Trophoblast cell (in vitro differentiated cells and primary cell): Measurements from ENCODE around the gene IKZF3.
A peak's percentile ranks its signal among the peaks of the same experiment; 100 is the strongest.

Experiments used
- DNase-seq, 2 donors: peaks; one replicate each; pipeline ENCODE4 v3.0.0-alpha.2; 2016
- H2AFZ ChIP-seq: 2 replicates; pipeline ENCODE4 v1.6.1; 2013; ENCODE audit warnings: low read length, moderate library complexity, mild to moderate bottlenecking; ENCODE audit not compliant: insufficient read depth, poor library complexity
- H2AK5ac ChIP-seq: 2 replicates; pipeline ENCODE4 v1.6.1; 2013; ENCODE audit warnings: mild to moderate bottlenecking, low read length
- H2BK120ac ChIP-seq: 2 replicates; pipeline ENCODE4 v1.6.1; 2013; ENCODE audit warnings: low read length, mild to moderate bottlenecking, moderate library complexity; ENCODE audit not compliant: insufficient read depth, poor library complexity
- H2BK12ac ChIP-seq: 2 replicates; pipeline ENCODE4 v1.6.1; 2013; ENCODE audit warnings: mild to moderate bottlenecking, low read length, moderate library complexity
- H2BK5ac ChIP-seq: 2 replicates; pipeline ENCODE4 v1.6.1; 2013; ENCODE audit warnings: low read length, low read depth, moderate library complexity, mild to moderate bottlenecking; ENCODE audit not compliant: poor library complexity
- H3K14ac ChIP-seq: 2 replicates; pipeline ENCODE4 v1.6.1; 2013; ENCODE audit warnings: mild to moderate bottlenecking, low read length
- H3K18ac ChIP-seq: 2 replicates; pipeline ENCODE4 v1.6.1; 2013; ENCODE audit warnings: mild to moderate bottlenecking, low read length
- H3K23ac ChIP-seq: 2 replicates; pipeline ENCODE4 v1.6.1; 2013; ENCODE audit warnings: low read length
- H3K27ac ChIP-seq: 2 replicates; pipeline ENCODE4 v1.5.1; 2013; ENCODE audit warnings: low read depth, mild to moderate bottlenecking, inconsistent platforms, low read length, moderate library complexity
- H3K27me3 ChIP-seq: 2 replicates; pipeline ENCODE4 v1.6.1; 2013; ENCODE audit warnings: inconsistent platforms, mild to moderate bottlenecking, low read length, moderate library complexity; ENCODE audit not compliant: insufficient read depth
- H3K36me3 ChIP-seq, 2 experiments: 1 replicate in 1 of 2; 2 replicates in 1 of 2; pipeline ENCODE4 v1.6.1; 2013; ENCODE audit warnings: low read length in 2 of 2, mild to moderate bottlenecking in 2 of 2, moderate library complexity in 1 of 2; ENCODE audit not compliant: insufficient read depth in 2 of 2, control insufficient read depth in 1 of 2
- H3K4ac ChIP-seq: 2 replicates; pipeline ENCODE4 v1.6.1; 2013; ENCODE audit warnings: low read depth, mild to moderate bottlenecking, low read length, moderate library complexity
- H3K4me1 ChIP-seq, 2 experiments: 1 replicate in 1 of 2; 2 replicates in 1 of 2; pipeline ENCODE4 v1.6.1; 2013; ENCODE audit warnings: low read length in 2 of 2, mild to moderate bottlenecking in 2 of 2, moderate library complexity in 1 of 2; ENCODE audit not compliant: insufficient read depth in 2 of 2, control insufficient read depth in 1 of 2
- H3K4me2 ChIP-seq: 2 replicates; pipeline ENCODE4 v1.6.1; 2013; ENCODE audit warnings: inconsistent platforms, mild to moderate bottlenecking, low read length, moderate library complexity
- H3K4me3 ChIP-seq: 2 replicates; pipeline ENCODE4 v1.5.1; 2013; ENCODE audit warnings: mild to moderate bottlenecking, low read depth, low read length, inconsistent platforms
- H3K79me1 ChIP-seq: one replicate; pipeline ENCODE4 v1.6.1; 2013; ENCODE audit warnings: low read length
- H3K79me2 ChIP-seq: 2 replicates; pipeline ENCODE4 v1.6.1; 2013; ENCODE audit warnings: low read length, mild to moderate bottlenecking; ENCODE audit not compliant: control insufficient read depth, insufficient read depth, poor library complexity
- H3K9ac ChIP-seq: 2 replicates; pipeline ENCODE4 v1.6.1; 2013; ENCODE audit warnings: mild to moderate bottlenecking, low read length
- H3K9me3 ChIP-seq: 2 replicates; pipeline ENCODE4 v1.6.1; 2013; ENCODE audit warnings: low read depth, mild to moderate bottlenecking, control low read depth, inconsistent platforms, low read length; ENCODE audit not compliant: insufficient read depth
- H4K12ac ChIP-seq: 2 replicates; pipeline ENCODE4 v1.6.1; 2013; ENCODE audit warnings: low read depth, mild to moderate bottlenecking, low read length, moderate library complexity
- H4K8ac ChIP-seq: 2 replicates; pipeline ENCODE4 v1.6.1; 2013; ENCODE audit warnings: low read depth, mild to moderate bottlenecking, low read length, moderate library complexity
- H4K91ac ChIP-seq: one replicate; pipeline ENCODE4 v1.6.1; 2013; ENCODE audit warnings: low read depth, mild to moderate bottlenecking, low read length, moderate library complexity
- WGBS: extraction: QIAGEN DNeasy Blood & Tissue Kit; methylation state at CpG from one replicate; pipeline ENCODE4 v1.1.7; 2013; ENCODE audit warnings: missing lambda C conversion rate; ENCODE audit not compliant: insufficient read length, insufficient coverage; ENCODE audit errors: extremely low coverage; 5-methylcytosine and 5-hydroxymethylcytosine counted together

Gene IKZF3

DNA sequence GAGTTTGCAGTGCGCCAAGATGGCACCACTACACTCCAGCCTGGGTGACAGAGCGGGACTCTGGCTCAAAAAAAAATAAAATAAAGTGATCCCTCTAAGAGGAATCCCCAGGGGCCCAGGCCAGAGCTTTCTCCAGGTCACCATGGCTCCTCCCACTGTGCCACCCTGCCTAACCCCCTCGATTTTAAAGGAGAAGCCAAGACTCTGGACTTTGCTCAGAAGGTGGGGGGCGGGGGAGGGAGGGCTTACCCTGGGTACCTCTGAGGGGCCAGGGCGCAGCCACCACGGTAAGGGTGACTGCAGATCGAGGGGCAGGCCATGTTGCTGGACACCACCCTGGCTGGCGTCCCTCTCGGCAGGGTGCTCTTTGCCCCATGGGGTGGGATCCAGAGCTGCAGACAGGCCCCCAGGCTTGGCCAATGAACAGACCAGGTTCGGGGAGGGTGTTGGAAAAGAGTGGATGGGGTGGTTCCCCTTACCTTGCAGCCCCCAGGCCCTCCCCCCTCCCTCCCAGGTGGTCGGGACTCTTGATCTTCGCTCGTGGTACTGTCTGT is 126.8 kb downstream of the IKZF3 start:
- Histone ChIP-seq H3K9ac (no peak overlapping the region), H2AFZ (no peak overlapping the region), H3K23ac (no peak overlapping the region), H4K12ac (no peak overlapping the region), H2BK5ac (no peak overlapping the region), H3K18ac (no peak overlapping the region), H2AK5ac (no peak overlapping the region), H3K36me3 (peaks cover 0 to 3% of the 10 kb centered on the region in 2 experiments), H3K4me1 (peaks cover 12 to 28% of the 10 kb centered on the region in 2 experiments), H4K91ac (no peak overlapping the region), H3K4me3 (peak overlapping the region; percentile 57), H4K8ac (no peak overlapping the region), H3K27me3 (no peaks in the 10 kb centered on the region), H3K79me1 (peaks cover 18% of the 10 kb centered on the region), H3K4me2 (peak overlapping the region; percentile 85), H3K4ac (no peak overlapping the region), H3K9me3 (no peaks in the 10 kb centered on the region), H2BK120ac (no peak overlapping the region), H3K14ac (no peak overlapping the region), H3K79me2 (peaks cover 8% of the 10 kb centered on the region), H2BK12ac (no peak overlapping the region), H3K27ac (no peak overlapping the region)
- no peak for DNase-seq
- WGBS, result no CpG with 5 or more reads among the region's 13 CpGs

DNA sequence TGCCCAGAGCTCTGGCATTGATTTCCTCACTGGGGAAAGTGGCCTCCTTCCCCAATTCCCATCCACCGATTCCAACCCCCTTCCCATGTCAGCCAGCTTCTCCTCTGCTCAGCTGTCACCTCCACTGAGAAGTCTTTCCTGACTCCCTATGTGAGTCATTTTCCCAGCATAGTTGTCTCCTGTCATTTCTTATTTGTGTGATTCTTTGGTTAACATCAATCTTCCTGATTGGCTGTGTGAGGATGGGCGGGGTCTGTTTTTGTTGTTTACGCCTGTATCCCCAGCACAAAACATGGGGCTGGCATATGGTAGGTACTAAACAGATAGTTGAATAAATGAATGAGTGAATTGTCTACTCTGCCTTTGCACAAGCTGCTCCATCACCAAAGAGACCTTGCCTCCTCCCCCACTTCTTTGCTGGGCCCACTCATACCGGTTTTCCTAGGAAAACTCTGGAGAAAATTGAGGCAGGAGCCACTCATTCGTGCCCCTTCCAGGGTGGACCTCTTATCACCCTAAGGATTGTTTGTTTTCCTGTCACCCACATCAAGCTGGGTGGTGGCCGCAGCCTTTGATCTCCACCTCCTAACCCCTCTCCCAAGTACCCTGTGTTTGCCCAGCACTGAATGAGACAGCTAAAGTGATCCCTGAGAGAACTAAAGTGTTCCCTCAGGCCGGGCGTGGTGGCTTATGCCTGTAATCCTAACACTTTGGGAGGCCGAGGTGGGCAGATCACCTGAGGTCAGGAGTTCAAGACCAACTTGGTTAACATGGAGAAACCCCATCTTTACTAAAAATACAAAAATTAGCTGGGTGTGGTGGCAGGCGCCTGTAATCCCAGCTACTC is 127.6 kb downstream of the IKZF3 start:
- Histone ChIP-seq H2AK5ac (no peak overlapping the region), H4K8ac (no peak overlapping the region), H3K36me3 (no peaks in the 10 kb centered on the region), H3K4me1 (peaks cover 12 to 28% of the 10 kb centered on the region in 2 experiments), H3K27ac (no peak overlapping the region), H2AFZ (no peak overlapping the region), H4K12ac (no peak overlapping the region), H2BK120ac (no peak overlapping the region), H3K27me3 (no peaks in the 10 kb centered on the region), H2BK12ac (no peak overlapping the region), H3K79me1 (peaks cover 18% of the 10 kb centered on the region), H3K14ac (no peak overlapping the region), H3K4ac (no peak overlapping the region), H3K9ac (no peak overlapping the region), H3K23ac (peak overlapping the region; percentile 22), H4K91ac (no peak overlapping the region), H2BK5ac (no peak overlapping the region), H3K9me3 (no peaks in the 10 kb centered on the region), H3K79me2 (peaks cover 8% of the 10 kb centered on the region), H3K4me2 (no peak overlapping the region), H3K4me3 (no peak overlapping the region), H3K18ac (no peak overlapping the region)
- peak in 1 of 2 donors; percentile 52 for DNase-seq
- no CpG with 5 or more reads among the region's 10 CpGs for WGBS

DNA sequence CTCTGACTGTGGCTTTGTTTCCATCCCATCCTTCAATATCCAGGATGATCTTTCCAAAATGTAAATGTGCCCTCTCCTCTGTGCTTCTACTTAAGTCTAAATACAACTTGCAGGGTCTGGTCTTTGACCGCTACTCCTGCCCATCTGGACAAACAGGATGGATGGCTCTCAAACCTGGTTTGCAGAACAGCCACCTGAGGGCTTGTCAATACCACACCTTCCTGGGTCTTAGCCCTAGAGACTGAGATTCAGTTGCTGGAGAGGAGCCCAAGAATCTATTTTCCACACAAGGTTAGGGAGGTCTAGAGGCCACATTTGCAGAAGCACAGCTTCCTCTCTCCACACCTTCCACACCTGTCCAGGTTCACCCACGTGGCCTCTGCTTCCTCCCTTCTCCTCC is 128.2 kb downstream of the IKZF3 start:
- peak in 1 of 2 donors; percentile 19 for DNase-seq
- Histone ChIP-seq H3K14ac (no peak overlapping the region), H3K79me1 (peaks cover 18% of the 10 kb centered on the region), H3K4me1 (peaks cover 12 to 28% of the 10 kb centered on the region in 2 experiments), H3K4me2 (no peak overlapping the region), H4K8ac (no peak overlapping the region), H4K91ac (no peak overlapping the region), H2BK5ac (no peak overlapping the region), H4K12ac (no peak overlapping the region), H3K4ac (no peak overlapping the region), H2AK5ac (no peak overlapping the region), H3K27ac (no peak overlapping the region), H3K23ac (peak overlapping the region; percentile 22), H2BK12ac (no peak overlapping the region), H3K27me3 (no peaks in the 10 kb centered on the region), H3K18ac (no peak overlapping the region), H2AFZ (no peak overlapping the region), H3K79me2 (peaks cover 8% of the 10 kb centered on the region), H3K4me3 (no peak overlapping the region), H2BK120ac (no peak overlapping the region), H3K9me3 (no peaks in the 10 kb centered on the region), H3K9ac (no peak overlapping the region), H3K36me3 (no peaks in the 10 kb centered on the region)
- WGBS, result no CpG with 5 or more reads among the region's 2 CpGs

DNA sequence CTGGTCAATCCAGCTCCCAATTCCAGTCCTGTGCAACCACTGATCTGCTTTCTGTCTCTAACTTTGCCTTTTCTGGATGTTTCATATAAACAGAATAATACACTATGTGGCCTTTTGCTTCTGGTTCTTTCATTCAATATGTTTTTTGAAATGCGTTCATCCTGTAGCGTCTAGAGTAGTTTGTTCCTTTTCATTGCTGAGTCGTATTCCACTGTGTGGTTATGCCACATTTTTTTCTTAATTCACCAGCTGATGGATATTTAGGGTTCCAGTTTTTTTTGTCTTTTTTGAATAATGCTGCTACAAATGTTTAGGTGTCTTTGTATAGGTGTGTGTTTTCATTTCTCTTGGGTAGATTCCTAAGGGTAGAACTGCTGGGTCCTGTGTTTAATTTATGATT is 131.5 kb downstream of the IKZF3 start:
- Histone ChIP-seq H3K14ac (no peak overlapping the region), H3K36me3 (peaks cover 12 to 16% of the 10 kb centered on the region in 2 experiments), H3K79me2 (peaks cover 4% of the 10 kb centered on the region), H3K4me1 (peaks cover 5 to 14% of the 10 kb centered on the region in 2 experiments), H3K27ac (no peak overlapping the region), H3K9me3 (no peaks in the 10 kb centered on the region), H3K4ac (no peak overlapping the region), H2BK120ac (no peak overlapping the region), H2AFZ (no peak overlapping the region), H2AK5ac (no peak overlapping the region), H3K4me2 (no peak overlapping the region), H3K23ac (no peak overlapping the region), H3K4me3 (no peak overlapping the region), H4K8ac (no peak overlapping the region), H2BK5ac (no peak overlapping the region), H3K9ac (no peak overlapping the region), H4K91ac (no peak overlapping the region), H3K79me1 (peaks cover 4% of the 10 kb centered on the region), H4K12ac (no peak overlapping the region), H2BK12ac (no peak overlapping the region), H3K27me3 (no peaks in the 10 kb centered on the region), H3K18ac (no peak overlapping the region)
- DNase-seq, result no peak
- WGBS, result no CpG with 5 or more reads among the region's 3 CpGs
